Activated CD8-positive, alpha-beta T cell treated with anti-CD3 and anti-CD28 coated beads for 36 hours (primary cell): Measurements from ENCODE around the gene DOK4. TPM values are rescaled to one million over a fixed set of nuclear protein-coding genes. Genes with fewer than 3 reads are reported as not detected.

Experiments used
- ATAC-seq: fragments of 200-7000 bp; cut with Tn5 transposase; one replicate; pipeline ENCODE4 v1.10.0; 2021; ENCODE audit warnings: mild to moderate bottlenecking, moderate library complexity
- CTCF ChIA-PET: fragments of 350-600 bp; sonication (Branson Sonifier 250); formaldehyde crosslinking; loops from one replicate; lab custom pipeline; 2021; ENCODE audit warnings: antibody characterized with exemption; lab: Charles Lee
- POLR2A ChIA-PET: fragments of 350-600 bp; sonication (Branson Sonifier 250); formaldehyde crosslinking; loops from one replicate; lab custom pipeline; 2021; ENCODE audit warnings: antibody characterized with exemption; lab: Charles Lee
- DNase-seq: peaks from one replicate; pipeline ENCODE4 v3.0.0-alpha.2; 2020
- H3K27ac Mint-ChIP-seq: one replicate; pipeline ENCODE4 v1.8.0; 2021; ENCODE audit warnings: mild to moderate bottlenecking, mixed read lengths
- H3K27me3 Mint-ChIP-seq: one replicate; pipeline ENCODE4 v1.8.0; 2021; ENCODE audit warnings: mixed read lengths
- H3K36me3 Mint-ChIP-seq: one replicate; pipeline ENCODE4 v1.8.0; 2021; ENCODE audit warnings: low read depth, mixed read lengths
- H3K4me1 Mint-ChIP-seq: one replicate; pipeline ENCODE4 v1.8.0; 2021; ENCODE audit warnings: low read depth, mixed read lengths
- H3K4me3 Mint-ChIP-seq: one replicate; pipeline ENCODE4 v1.8.0; 2021; ENCODE audit warnings: mild to moderate bottlenecking, moderate library complexity, mixed read lengths
- H3K9me3 Mint-ChIP-seq: one replicate; pipeline ENCODE4 v1.8.0; 2021; ENCODE audit warnings: mixed read lengths
- CTCF ChIP-seq: fragments of 200-600 bp; IDR thresholded peaks from one replicate; pipeline ENCODE4 v1.8.0; 2022; ENCODE audit warnings: antibody characterized with exemption, mild to moderate bottlenecking
- intact Hi-C: fragments of 100-400 bp; cut with micrococcal nuclease; formaldehyde crosslinking; loops from one replicate; pipeline ENCODE4 v1.10.0; 2022
- total RNA-seq, 2 experiments: library from RNA; stranded (reverse); gene quantifications; one replicate each; pipeline ENCODE4 v1.2.3, GENCODE V29; 2021

Gene DOK4
- total RNA-seq, 2 experiments from 2014 or later, result 4.6 to 5.1 TPM

DNA sequence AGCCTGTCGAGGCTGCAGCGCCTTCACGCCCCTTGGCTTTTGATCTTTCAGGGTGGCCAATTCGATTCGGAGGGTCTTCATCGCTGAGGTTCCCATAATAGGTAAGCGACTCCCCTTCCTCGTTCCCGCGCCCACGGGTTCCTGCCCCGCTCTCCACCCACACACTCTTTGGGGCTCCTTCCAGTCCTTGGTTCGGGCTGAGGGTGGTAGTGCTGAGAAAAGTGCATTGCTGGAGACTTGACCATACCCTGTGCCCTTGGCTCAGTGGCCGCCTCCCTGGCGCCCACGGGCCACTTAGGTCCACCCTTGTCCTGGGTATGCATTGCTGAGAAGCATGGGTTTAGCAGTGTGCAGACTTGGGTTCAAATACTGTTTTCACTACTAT lies 23.3 kb downstream of the DOK4 start:
- Mint-ChIP-seq H3K4me3 (peak overlapping the region; percentile 99), H3K4me1 (peaks cover 25% of the 10 kb centered on the region), H3K9me3 (no peaks in the 10 kb centered on the region), H3K36me3 (peaks cover 36% of the 10 kb centered on the region), H3K27ac (peak overlapping the region; percentile 100), H3K27me3 (no peaks in the 10 kb centered on the region)
- ChIA-PET CTCF (interaction anchor here (0.8 to 6.9 kb wide), 19 partner anchors 8 to 186 kb away, joined by 3 to 55 read pairs (median 9); partner anchors contain the start of genes CIAPIN1, COQ9 and DOK4), POLR2A (interaction anchor here (0.9 to 6.1 kb wide), 18 partner anchors 11 to 195 kb away, joined by 3 to 47 read pairs (median 5); partner anchors contain the start of genes CIAPIN1, COQ9 and DOK4)
- ATAC-seq (peak; percentile 23), DNase-seq (no peak)
- no peak for TF ChIP-seq CTCF
- intact Hi-C loops, result no loop called here

DNA sequence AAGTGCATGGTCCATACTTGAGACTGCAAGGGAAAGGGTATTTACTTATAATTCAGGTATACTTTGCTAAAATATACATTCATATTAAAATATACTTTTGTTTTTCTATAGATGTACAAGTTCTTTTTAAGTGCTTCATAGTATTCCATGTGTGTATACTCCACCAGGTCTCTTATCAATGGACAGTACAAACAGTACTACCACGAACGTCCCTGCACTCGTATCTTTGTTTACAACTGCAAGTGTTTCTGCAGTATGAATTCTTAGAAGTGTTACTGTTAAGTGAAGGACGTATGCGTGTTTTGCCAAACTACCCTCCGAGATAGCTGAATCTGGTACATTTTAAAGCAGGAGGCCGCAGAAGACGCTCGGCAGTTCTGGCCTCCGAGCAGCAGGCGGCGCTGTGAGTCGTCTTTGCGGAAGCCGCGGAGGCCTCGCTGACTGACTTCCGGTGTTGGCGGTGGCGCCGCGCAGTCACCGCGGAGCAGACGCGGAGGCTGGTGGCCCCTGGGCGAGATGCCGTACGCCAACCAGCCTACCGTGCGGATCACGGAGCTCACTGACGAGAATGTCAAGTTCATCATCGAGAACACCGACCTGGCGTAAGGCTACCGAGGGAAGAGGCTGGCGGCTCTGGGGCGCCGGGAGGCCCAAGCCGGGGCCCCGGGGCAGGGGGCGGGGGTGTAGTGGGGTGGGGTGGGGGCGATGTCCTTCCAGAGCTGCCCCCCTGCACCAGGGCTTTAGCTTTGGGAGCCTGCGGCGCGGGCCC lies 23.9 kb downstream of the DOK4 start, which contains the start of gene POLR2C:
TSS of gene POLR2C (plus strand) at position 471 of the 769 bp plus-strand sequence. CDS start at position 517, 46 bp downstream.
- ChIA-PET CTCF (interaction anchor here (0.6 to 6.9 kb wide), 24 partner anchors 9 to 348 kb away, joined by 3 to 55 read pairs (median 6); partner anchors contain the start of genes CIAPIN1, COQ9 and DOK4), POLR2A (interaction anchor here (0.7 to 6.1 kb wide), 23 partner anchors 11 to 329 kb away, joined by 3 to 47 read pairs (median 5); partner anchors contain the start of genes CIAPIN1, COQ9 and DOK4)
- ATAC-seq (peak; percentile 98), DNase-seq (peak; percentile 95)
- Mint-ChIP-seq H3K27me3 (no peaks in the 10 kb centered on the region), H3K4me1 (peaks cover 25% of the 10 kb centered on the region), H3K9me3 (no peaks in the 10 kb centered on the region), H3K27ac (peak within 1 kb of the TSS; percentile 100), H3K4me3 (peak within 1 kb of the TSS; percentile 99), H3K36me3 (peaks cover 32% of the 10 kb centered on the region)
- intact Hi-C loops, result no loop called here
- peak; percentile 99 for TF ChIP-seq CTCF

GRCh38 chr16:57452021-57452420 lies 34.3 kb downstream of the DOK4 start:
- DNase-seq, result no peak
- ATAC-seq, result no peak
- Mint-ChIP-seq H3K4me1 (peaks cover 19% of the 10 kb centered on the region), H3K36me3 (peaks cover 26% of the 10 kb centered on the region), H3K9me3 (no peaks in the 10 kb centered on the region), H3K27me3 (no peaks in the 10 kb centered on the region), H3K27ac (no peak overlapping the region), H3K4me3 (no peak overlapping the region)
- intact Hi-C loops, result no loop called here
- ChIA-PET POLR2A (interaction anchor here (1.1 kb wide), 1 partner anchor 10 kb away, joined by 3 read pairs; the partner anchor contains the start of gene POLR2C), CTCF (interaction anchor here (1.1 kb wide), 1 partner anchor 10 kb away, joined by 10 read pairs; the partner anchor contains the start of gene POLR2C)
- no peak for TF ChIP-seq CTCF

- Mint-ChIP-seq H3K9me3 (no peaks in the 10 kb centered on the region), H3K36me3 (peaks cover 28% of the 10 kb centered on the region), H3K27me3 (no peaks in the 10 kb centered on the region), H3K4me1 (peaks cover 47% of the 10 kb centered on the region), H3K4me3 (peak within 1 kb of the TSS; percentile 94), H3K27ac (peak within 1 kb of the TSS; percentile 91)
- POLR2A ChIA-PET, result interaction anchor here (1.1 to 3.2 kb wide), 18 partner anchors 9 to 167 kb away, joined by 3 to 20 read pairs (median 6); partner anchors contain the start of genes DOK4 and POLR2C
- CTCF ChIA-PET, result interaction anchor here (0.8 to 4.9 kb wide), 11 partner anchors 9 to 201 kb away, joined by 3 to 40 read pairs (median 7); partner anchors contain the start of gene POLR2C
- DNase-seq, result peak; percentile 95
- no peak for TF ChIP-seq CTCF
- peak; percentile 99 for ATAC-seq
- intact Hi-C loops, result no loop called here
Observed at GRCh38 chr16:57447186-57447962, 38.9 kb downstream of the DOK4 start, which contains the start of the genes CIAPIN1 and COQ9. TSS of gene CIAPIN1 (minus strand) at chr16:57447385. CDS start at chr16:57440928, 6,457 bp downstream. TSS of gene COQ9 (plus strand) at chr16:57447479. CDS start at chr16:57447506, 27 bp downstream.
